Activated CD4-positive, alpha-beta T cell treated with anti-CD3 and anti-CD28 coated beads, Interleukin-2, amount 10 ng/mL, durations not matched to agents 7 days and 5 days (primary cell): ENCODE data around the gene C17orf113. TPM values are rescaled to one million over a fixed set of nuclear protein-coding genes. Genes with fewer than 3 reads are reported as not detected.
A peak's percentile ranks its signal among the peaks of the same experiment; 100 is the strongest.
"Not testable (repeated sequence)": the region's sequence is repeated elsewhere in the genome, so short reads cannot be mapped to it uniquely, and the experiment has no call there.

ENCODE experiments used
- CTCF ChIA-PET: fragments of 350-600 bp; sonication (Branson Sonifier 250); formaldehyde crosslinking; loops from one replicate; lab custom pipeline; 2021; ENCODE audit warnings: antibody characterized with exemption; lab: Charles Lee
- POLR2A ChIA-PET: fragments of 350-600 bp; sonication (Branson Sonifier 250); formaldehyde crosslinking; loops from one replicate; lab custom pipeline; 2021; ENCODE audit warnings: antibody characterized with exemption; lab: Charles Lee
- DNase-seq: peaks from one replicate; pipeline ENCODE4 v3.0.0-alpha.2; 2020
- H3K27ac Mint-ChIP-seq: one replicate; pipeline ENCODE4 v1.8.0; 2021; ENCODE audit warnings: mild to moderate bottlenecking, moderate library complexity, mixed read lengths
- H3K27me3 Mint-ChIP-seq: one replicate; pipeline ENCODE4 v1.8.0; 2021; ENCODE audit warnings: mixed read lengths
- H3K36me3 Mint-ChIP-seq: one replicate; pipeline ENCODE4 v1.8.0; 2021; ENCODE audit warnings: low read depth, mixed read lengths
- H3K4me1 Mint-ChIP-seq: one replicate; pipeline ENCODE4 v1.8.0; 2021; ENCODE audit warnings: mixed read lengths
- H3K4me3 Mint-ChIP-seq: one replicate; pipeline ENCODE4 v1.8.0; 2021; ENCODE audit warnings: mild to moderate bottlenecking, moderate library complexity, mixed read lengths
- H3K9me3 Mint-ChIP-seq: one replicate; pipeline ENCODE4 v1.8.0; 2021; ENCODE audit warnings: mixed read lengths
- total RNA-seq, 2 experiments: library from RNA; stranded (reverse); gene quantifications; one replicate each; pipeline ENCODE4 v1.2.3, GENCODE V29; 2021

Gene C17orf113
- total RNA-seq, 2 experiments from 2014 or later: 0.04 TPM; not detected in 1

DNA sequence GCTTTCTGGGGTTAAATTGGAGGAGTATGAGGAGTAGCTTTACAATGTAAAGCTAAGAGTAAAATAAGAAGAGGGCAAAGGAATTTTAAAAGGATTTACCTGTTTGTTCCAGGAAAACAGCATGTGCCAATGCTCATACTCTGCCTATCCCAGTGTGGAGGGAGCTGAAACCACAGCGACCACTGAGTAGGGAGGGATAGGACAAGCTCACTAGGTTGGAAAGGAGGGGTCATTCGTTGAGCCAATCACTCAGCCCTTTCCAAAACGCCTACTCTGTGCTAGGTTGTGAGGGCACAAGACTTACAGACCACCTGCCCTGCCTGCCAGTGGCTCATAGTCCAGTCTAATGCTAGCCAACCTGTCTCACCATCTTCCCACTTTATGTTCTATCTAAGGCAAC, 32.1 kb downstream of the C17orf113 start:
- CTCF ChIA-PET: interaction anchor here (0.8 to 7.5 kb wide), 15 partner anchors 10 to 176 kb away, joined by 3 to 71 read pairs (median 4); partner anchors contain the start of genes DHX58 and GHDC
- H3K27ac Mint-ChIP-seq: peak overlapping the region; percentile 100

DNA sequence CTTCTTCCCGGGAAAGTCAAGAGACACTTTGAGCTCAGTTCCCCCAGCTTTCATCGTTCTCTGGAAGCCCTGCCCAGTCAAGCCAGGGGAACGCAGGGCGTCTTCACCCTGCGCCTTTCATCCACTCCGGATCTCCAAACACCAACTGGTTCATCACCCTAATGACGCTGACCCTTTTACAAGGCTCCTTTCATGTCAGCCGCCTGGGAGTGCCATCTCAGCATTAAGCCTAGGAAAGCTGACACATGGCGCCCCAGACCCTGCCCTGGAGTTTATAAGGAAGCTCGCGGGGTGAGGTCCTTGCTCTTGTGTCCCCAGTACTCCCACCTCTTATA, 32.6 kb downstream of the C17orf113 start:
- Mint-ChIP-seq H3K27me3 (no peaks in the 10 kb centered on the region), H3K4me1 (peaks cover 68% of the 10 kb centered on the region), H3K27ac (peak overlapping the region; percentile 100), H3K4me3 (peak overlapping the region; percentile 99), H3K9me3 (peaks cover 5% of the 10 kb centered on the region), H3K36me3 (peaks cover 16% of the 10 kb centered on the region)
- ChIA-PET CTCF (interaction anchor here (0.6 to 7.5 kb wide), 16 partner anchors 10 to 176 kb away, joined by 3 to 71 read pairs (median 4); partner anchors contain the start of genes DHX58 and GHDC), POLR2A (interaction anchor here (0.6 to 1.1 kb wide), 6 partner anchors 90 to 297 kb away, joined by 3 to 6 read pairs (median 4); partner anchors contain the start of gene DHX58)
- DNase-seq: no peak

More for the DNA sequence above, 32.1 kb downstream of the C17orf113 start:
- no peaks in the 10 kb centered on the region for H3K27me3 Mint-ChIP-seq
- H3K9me3 Mint-ChIP-seq: peaks cover 5% of the 10 kb centered on the region
- no peak for DNase-seq
- peak overlapping the region; percentile 99 for H3K4me3 Mint-ChIP-seq
- peaks cover 14% of the 10 kb centered on the region for H3K36me3 Mint-ChIP-seq
- POLR2A ChIA-PET: interaction anchor here (0.6 to 1.1 kb wide), 2 partner anchors 89 to 100 kb away, joined by 3 read pairs; no protein-coding TSS in a partner anchor
- H3K4me1 Mint-ChIP-seq: peaks cover 64% of the 10 kb centered on the region

DNA sequence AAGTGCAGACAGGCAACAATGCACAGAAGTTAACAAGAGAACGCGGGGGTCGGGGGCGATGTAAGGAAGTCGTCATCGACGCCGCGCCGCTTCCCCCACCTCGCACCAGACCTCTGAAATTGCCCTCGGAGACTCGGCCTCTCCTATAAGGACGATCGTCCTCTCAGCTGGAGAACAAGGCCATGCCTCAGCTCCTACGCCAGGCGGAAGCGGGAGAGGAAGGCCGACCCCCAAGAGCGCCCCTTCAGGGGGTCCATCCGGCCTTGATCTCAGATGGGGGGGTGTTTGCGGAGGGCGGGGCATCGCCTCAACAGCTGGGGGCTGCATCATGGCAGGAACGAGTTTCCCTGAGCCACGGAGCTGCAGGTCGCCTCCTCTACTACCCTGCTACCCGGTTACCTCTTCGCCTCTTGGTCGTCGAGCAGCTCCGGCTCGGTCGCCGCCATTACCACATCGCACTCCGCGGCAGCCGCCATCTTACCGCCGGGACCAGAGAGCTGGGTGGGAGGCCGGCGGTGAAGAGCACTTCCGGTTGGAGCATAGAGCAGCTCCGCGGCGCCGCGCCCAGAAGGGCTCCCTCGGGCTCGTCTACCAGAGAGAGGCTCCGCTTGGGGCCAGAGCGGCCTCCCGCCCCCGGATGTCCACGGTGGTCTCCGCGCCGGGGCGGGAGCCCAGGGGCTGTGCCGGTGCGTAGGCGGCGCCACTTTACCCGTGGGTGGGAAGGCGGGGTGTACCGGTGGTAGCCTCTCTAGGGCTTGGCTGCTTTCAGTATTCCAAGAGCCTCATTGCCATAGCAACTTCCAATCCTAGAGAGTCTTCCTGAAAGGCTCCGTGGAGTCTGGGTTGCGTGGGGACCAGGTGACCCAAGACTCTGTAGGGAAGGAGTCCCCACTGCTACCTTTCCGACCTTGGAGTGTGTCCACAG, 33.2 kb downstream of the C17orf113 start, which contains the start of gene DNAJC7:
DNAJC7 (minus strand) TSS at position 499 of the 925 bp plus-strand sequence; CDS start at position 476, 23 bp downstream.
- H3K4me1 Mint-ChIP-seq: peaks cover 71% of the 10 kb centered on the region
- H3K4me3 Mint-ChIP-seq: peak within 1 kb of the TSS; percentile 99
- CTCF ChIA-PET: interaction anchor here (0.6 to 7.5 kb wide), 16 partner anchors 11 to 1914 kb away, joined by 3 to 71 read pairs (median 4); partner anchors contain the start of genes DHX58 and GHDC
- peak within 1 kb of the TSS; percentile 100 for H3K27ac Mint-ChIP-seq
- POLR2A ChIA-PET: interaction anchor here (0.6 to 1.1 kb wide), 5 partner anchors 91 to 297 kb away, joined by 3 to 6 read pairs (median 4); partner anchors contain the start of gene DHX58
- H3K9me3 Mint-ChIP-seq: peaks cover 5% of the 10 kb centered on the region
- peak; percentile 91 for DNase-seq
- peaks cover 13% of the 10 kb centered on the region for H3K36me3 Mint-ChIP-seq
- no peaks in the 10 kb centered on the region for H3K27me3 Mint-ChIP-seq

DNA sequence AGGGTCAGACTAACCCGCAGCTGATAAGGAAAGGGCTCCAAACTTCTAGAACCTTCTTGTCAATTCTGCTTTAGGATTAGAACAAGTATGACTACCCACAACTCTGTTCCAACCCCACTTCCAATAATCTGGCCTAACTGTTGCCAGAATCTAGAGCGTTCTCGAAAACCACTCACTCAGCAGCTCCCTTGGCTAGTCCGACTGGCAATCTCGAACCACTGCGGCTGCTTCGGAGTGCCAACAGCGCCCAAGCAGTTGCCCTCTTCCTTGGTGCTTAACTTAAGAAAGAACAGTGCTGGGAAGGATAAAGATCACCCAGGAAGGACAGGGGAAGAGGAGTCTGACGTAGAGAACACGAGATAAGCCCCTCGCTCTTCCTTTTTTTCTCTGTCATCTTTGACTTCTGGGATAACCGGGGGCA, 34.0 kb downstream of the C17orf113 start:
- Mint-ChIP-seq H3K4me1 (peaks cover 72% of the 10 kb centered on the region), H3K36me3 (peaks cover 13% of the 10 kb centered on the region)
- CTCF ChIA-PET: interaction anchor here (0.6 to 7.5 kb wide), 8 partner anchors 11 to 1914 kb away, joined by 3 to 71 read pairs (median 10); partner anchors contain the start of gene DHX58

DNA sequence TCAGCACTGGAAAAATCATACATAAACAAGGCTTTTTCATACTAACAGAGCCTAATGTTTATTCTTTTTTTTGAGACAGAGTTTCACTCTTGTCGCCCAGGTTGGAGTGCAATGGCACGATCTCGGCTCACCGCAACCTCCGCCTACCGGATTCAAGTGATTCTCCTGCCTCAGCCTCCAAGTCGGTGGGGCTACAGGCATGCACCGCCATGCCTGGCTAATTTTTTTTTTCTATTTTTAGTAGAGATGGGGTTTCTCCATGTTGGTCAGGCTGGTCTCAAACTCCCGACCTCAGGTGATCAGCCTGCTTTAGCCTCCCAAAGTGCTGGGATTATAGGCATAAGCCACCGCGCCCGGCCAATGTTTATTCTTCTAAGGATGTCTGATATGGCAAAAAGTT, 36.7 kb downstream of the C17orf113 start:
- H3K9me3 Mint-ChIP-seq, H3K27ac Mint-ChIP-seq, H3K27me3 Mint-ChIP-seq, DNase-seq, POLR2A ChIA-PET, CTCF ChIA-PET, H3K4me3 Mint-ChIP-seq: not testable (repeated sequence)
- Mint-ChIP-seq H3K4me1 (peaks cover 68% of the 10 kb centered on the region), H3K36me3 (peaks cover 23% of the 10 kb centered on the region)

More for the DNA sequence above, 34.0 kb downstream of the C17orf113 start:
- Mint-ChIP-seq H3K27me3 (no peaks in the 10 kb centered on the region), H3K27ac (peak overlapping the region; percentile 100), H3K9me3 (peaks cover 5% of the 10 kb centered on the region), H3K4me3 (peak overlapping the region; percentile 99)
- POLR2A ChIA-PET: no interaction called here
- DNase-seq: no peak

DNA sequence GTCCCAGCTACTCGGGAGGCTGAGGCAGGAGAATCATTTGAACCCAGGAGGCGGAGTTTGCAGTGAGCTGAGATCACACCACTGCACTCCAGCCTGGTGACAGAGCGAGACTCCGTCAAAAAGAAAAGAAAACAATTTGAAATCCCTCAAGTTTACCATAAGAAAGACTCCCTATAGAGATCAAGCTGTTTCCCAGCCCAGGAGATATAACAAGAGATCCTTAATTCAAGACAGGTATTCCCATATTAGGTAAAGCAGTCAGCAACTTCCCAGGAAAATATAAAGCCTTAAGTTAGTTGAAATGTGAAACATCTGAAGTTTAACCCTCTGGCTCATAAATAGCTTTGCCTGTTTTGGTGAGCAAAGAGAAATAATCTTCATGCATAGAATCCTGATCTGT, 38.0 kb downstream of the C17orf113 start:
- H3K4me3 Mint-ChIP-seq, DNase-seq: not testable (repeated sequence)
- H3K4me1 Mint-ChIP-seq: peaks cover 57% of the 10 kb centered on the region

DNA sequence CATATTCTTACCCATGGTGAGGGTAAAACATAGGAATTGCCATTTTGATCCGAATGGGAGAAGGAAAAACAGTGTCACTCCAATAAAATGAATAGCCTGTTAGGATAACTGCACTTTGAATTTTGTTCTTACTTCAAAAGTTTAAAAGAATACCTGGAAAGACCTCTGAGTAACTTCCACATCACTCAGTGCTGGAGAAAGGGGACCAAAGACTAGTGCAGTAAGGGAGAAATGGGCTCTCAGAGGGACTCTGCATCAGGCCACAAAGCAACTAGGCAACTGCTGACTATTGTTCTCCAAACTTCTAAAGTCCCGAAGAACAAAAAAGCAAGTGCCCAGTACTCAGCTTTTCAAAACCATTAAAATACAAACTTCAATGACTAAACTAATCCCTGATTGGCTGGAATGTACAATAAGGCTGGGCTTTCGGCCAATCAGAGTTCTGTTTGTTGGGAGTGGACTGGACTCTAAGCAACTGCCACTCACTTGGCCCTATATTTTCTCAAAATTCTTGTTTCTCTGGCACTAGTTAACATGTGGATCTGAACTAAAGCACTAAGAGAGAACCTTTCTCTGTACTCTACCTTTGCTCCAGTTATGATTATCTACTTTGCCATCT, 39.4 kb downstream of the C17orf113 start:
- Mint-ChIP-seq H3K4me1 (peaks cover 53% of the 10 kb centered on the region), H3K27ac (no peak overlapping the region), H3K9me3 (no peaks in the 10 kb centered on the region), H3K27me3 (no peaks in the 10 kb centered on the region), H3K4me3 (no peak overlapping the region), H3K36me3 (peaks cover 20% of the 10 kb centered on the region)
- no peak for DNase-seq
- ChIA-PET CTCF (no interaction called here), POLR2A (no interaction called here)

More for the DNA sequence above, 38.0 kb downstream of the C17orf113 start:
- H3K9me3 Mint-ChIP-seq, H3K27ac Mint-ChIP-seq, H3K27me3 Mint-ChIP-seq, CTCF ChIA-PET: not testable (repeated sequence)
- POLR2A ChIA-PET: interaction anchor here (1.2 kb wide), 1 partner anchor 46 kb away, joined by 4 read pairs; the partner anchor contains the start of gene CNP
- H3K36me3 Mint-ChIP-seq: peaks cover 23% of the 10 kb centered on the region

DNA sequence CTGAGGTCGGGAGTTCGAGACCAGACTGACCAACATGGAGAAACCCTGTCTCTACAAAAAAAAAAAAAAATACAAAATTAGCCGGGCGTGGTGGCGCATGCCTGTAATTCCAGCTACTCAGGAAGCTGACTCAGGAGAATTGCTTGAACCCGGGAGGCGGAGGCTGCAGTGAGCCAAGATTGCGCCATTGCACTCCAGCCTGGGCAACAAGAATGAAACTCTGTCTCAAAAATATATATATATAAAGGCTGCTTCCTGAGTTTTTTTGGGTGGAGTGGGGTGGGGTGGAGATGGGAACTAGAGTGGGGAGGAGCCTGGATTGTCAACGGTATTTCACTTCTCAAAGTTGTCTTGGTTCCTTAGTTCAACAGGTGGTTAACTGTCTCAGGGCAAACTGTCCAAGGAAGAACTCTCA, 40.1 kb downstream of the C17orf113 start:
- H3K4me3 Mint-ChIP-seq, H3K27ac Mint-ChIP-seq, H3K9me3 Mint-ChIP-seq, POLR2A ChIA-PET, H3K27me3 Mint-ChIP-seq, DNase-seq: not testable (repeated sequence)
- CTCF ChIA-PET: interaction anchor here (9.2 kb wide), 1 partner anchor 8 kb away, joined by 62 read pairs; the partner anchor contains the start of genes DNAJC7 and NKIRAS2
- H3K36me3 Mint-ChIP-seq: peaks cover 20% of the 10 kb centered on the region
- H3K4me1 Mint-ChIP-seq: peaks cover 47% of the 10 kb centered on the region

DNA sequence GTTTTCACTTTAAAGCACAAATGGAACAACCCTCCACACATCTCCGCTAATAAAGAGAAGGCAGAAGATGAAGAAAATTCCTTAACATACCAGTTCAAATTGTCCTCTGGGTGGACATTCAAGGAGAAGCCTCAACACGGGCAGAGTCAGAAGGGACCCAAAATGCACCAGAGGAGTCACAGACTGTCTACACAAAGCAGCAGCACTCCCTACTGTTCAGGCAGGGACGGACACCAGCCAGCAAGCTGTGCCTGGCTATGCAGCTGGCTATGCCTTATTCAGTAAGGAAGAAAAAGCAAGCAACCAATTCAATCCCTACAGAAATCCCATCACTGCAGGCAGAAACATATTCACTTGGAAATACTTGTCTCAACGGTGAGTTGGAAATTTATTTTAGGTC, 41.2 kb downstream of the C17orf113 start:
- H3K4me1 Mint-ChIP-seq: peaks cover 52% of the 10 kb centered on the region
- peak overlapping the region; percentile 39 for H3K27ac Mint-ChIP-seq
- peaks cover 20% of the 10 kb centered on the region for H3K36me3 Mint-ChIP-seq
- ChIA-PET POLR2A (interaction anchor here (0.5 kb wide), 1 partner anchor 532 kb away, joined by 3 read pairs; no protein-coding TSS in a partner anchor), CTCF (interaction anchor here (0.7 to 9.2 kb wide), 3 partner anchors 9 to 91 kb away, joined by 3 to 62 read pairs (median 5); partner anchors contain the start of genes DNAJC7 and NKIRAS2)
- H3K27me3 Mint-ChIP-seq: no peaks in the 10 kb centered on the region
- H3K9me3 Mint-ChIP-seq: no peaks in the 10 kb centered on the region
- no peak for DNase-seq
- no peak overlapping the region for H3K4me3 Mint-ChIP-seq

DNA sequence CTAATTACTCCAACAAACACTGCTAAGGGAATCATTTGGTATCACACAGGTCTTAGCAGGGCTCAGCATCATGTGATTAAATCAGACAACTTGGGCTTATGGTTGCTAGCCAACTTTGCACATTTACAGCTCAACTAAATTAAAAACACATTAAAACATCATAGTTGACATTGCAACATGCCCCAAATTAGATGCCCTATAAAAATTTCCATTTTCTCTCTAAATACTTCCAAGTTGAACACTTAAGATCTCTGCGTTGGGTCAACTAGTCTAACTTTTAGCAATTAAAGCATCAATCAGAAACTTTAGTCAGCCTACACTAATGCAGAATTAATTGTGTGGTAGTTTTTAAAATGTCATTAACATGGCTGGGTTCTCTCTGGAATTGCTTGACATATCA, 45.2 kb downstream of the C17orf113 start:
- DNase-seq: no peak
- Mint-ChIP-seq H3K4me1 (peaks cover 41% of the 10 kb centered on the region), H3K4me3 (no peak overlapping the region), H3K27me3 (no peaks in the 10 kb centered on the region), H3K9me3 (no peaks in the 10 kb centered on the region), H3K36me3 (peaks cover 26% of the 10 kb centered on the region), H3K27ac (no peak overlapping the region)
- POLR2A ChIA-PET: no interaction called here
- CTCF ChIA-PET: interaction anchor here (1.0 to 9.2 kb wide), 2 partner anchors 13 to 21 kb away, joined by 3 to 62 read pairs; partner anchors contain the start of genes DNAJC7 and NKIRAS2

DNA sequence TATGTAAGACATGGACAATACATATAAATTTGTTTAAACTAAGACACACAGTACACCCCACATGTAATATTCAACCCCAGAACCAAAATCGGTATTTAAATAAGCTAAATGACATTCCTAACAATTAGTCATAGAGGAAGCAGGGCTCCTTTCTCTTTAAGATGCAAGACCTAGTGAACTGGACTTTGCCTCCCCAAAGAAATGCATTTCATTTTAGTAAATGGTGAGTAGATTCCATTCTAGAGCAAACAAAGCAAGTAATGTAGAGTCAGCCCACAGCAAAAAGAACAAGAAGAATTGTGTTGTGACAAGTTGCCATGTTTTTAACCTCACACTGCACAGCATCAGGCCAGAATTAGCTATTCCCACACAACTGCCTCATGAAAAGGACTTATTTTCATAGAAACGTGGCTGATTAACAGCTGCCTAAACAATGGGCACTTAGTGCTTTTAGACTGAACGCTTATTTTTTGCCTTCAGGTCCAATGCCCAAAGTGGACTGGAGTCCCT, 47.6 kb downstream of the C17orf113 start:
- Mint-ChIP-seq H3K27me3 (no peaks in the 10 kb centered on the region), H3K4me3 (no peak overlapping the region), H3K9me3 (no peaks in the 10 kb centered on the region), H3K27ac (no peak overlapping the region), H3K4me1 (peaks cover 32% of the 10 kb centered on the region), H3K36me3 (peaks cover 26% of the 10 kb centered on the region)
- ChIA-PET POLR2A (no interaction called here), CTCF (interaction anchor here (0.8 to 9.2 kb wide), 4 partner anchors 15 to 178 kb away, joined by 3 to 62 read pairs (median 3); partner anchors contain the start of genes DNAJC7 and NKIRAS2)
- DNase-seq: no peak
